ENCODE measurements around the gene ABCC4.
"Not testable (repeated sequence)": the region's sequence is repeated elsewhere in the genome, so short reads cannot be mapped to it uniquely, and the experiment has no call there.

Gene ABCC4

GRCh38 chr13:95200386-95200957, 100.8 kb downstream of the ABCC4 start:
- DNase-seq (ENCODE audit: low spot score), result not testable (repeated sequence)

GRCh38 chr13:95199896-95200295, 101.4 kb downstream of the ABCC4 start:
- DNase-seq (ENCODE audit: low spot score), result no peak

GRCh38 chr13:95198606-95199005, 102.6 kb downstream of the ABCC4 start:
- not testable (repeated sequence) for DNase-seq (ENCODE audit: low spot score)

- no peak for DNase-seq (ENCODE audit: low spot score)
These were observed 103.7 kb downstream of the ABCC4 start for GRCh38 chr13:95197548-95197947.

GRCh38 chr13:95195146-95195545, 106.1 kb downstream of the ABCC4 start:
- DNase-seq (ENCODE audit: low spot score), result no peak

GRCh38 chr13:95193509-95194230, 107.6 kb downstream of the ABCC4 start:
- DNase-seq (ENCODE audit: low spot score), result no peak

- DNase-seq (ENCODE audit: low spot score), result no peak
These were observed 108.3 kb downstream of the ABCC4 start for GRCh38 chr13:95192998-95193397.

- not testable (repeated sequence) for DNase-seq (ENCODE audit: low spot score)
These were observed 108.7 kb downstream of the ABCC4 start for GRCh38 chr13:95192564-95192945.

GRCh38 chr13:95191821-95192563, 109.3 kb downstream of the ABCC4 start:
- peak; percentile 70 for DNase-seq (ENCODE audit: low spot score)

GRCh38 chr13:95188128-95188527, 113.1 kb downstream of the ABCC4 start:
- no peak for DNase-seq (ENCODE audit: low spot score)

- no peak for DNase-seq (ENCODE audit: low spot score)
These were observed 115.4 kb downstream of the ABCC4 start for GRCh38 chr13:95185851-95186250.

GRCh38 chr13:95185311-95185710, 115.9 kb downstream of the ABCC4 start:
- no peak for DNase-seq (ENCODE audit: low spot score)

- no peak for DNase-seq (ENCODE audit: low spot score)
These were observed 116.9 kb downstream of the ABCC4 start for GRCh38 chr13:95184317-95184716.

- no peak for DNase-seq (ENCODE audit: low spot score)
These were observed 118.5 kb downstream of the ABCC4 start for GRCh38 chr13:95182570-95183265.

GRCh38 chr13:95181586-95181985, 119.7 kb downstream of the ABCC4 start:
- DNase-seq (ENCODE audit: low spot score), result no peak

- DNase-seq (ENCODE audit: low spot score), result no peak
These were observed 120.6 kb downstream of the ABCC4 start for GRCh38 chr13:95180513-95181245.

GRCh38 chr13:95176611-95177259, 124.5 kb downstream of the ABCC4 start:
- DNase-seq (ENCODE audit: low spot score), result no peak

- DNase-seq (ENCODE audit: low spot score), result no peak
These were observed 126.7 kb downstream of the ABCC4 start for GRCh38 chr13:95174517-95174916.

- no peak for DNase-seq (ENCODE audit: low spot score)
These were observed 133.1 kb downstream of the ABCC4 start for GRCh38 chr13:95168191-95168590.

- not testable (repeated sequence) for DNase-seq (ENCODE audit: low spot score)
These were observed 134.2 kb downstream of the ABCC4 start for GRCh38 chr13:95167003-95167402.

GRCh38 chr13:95164830-95165229, 136.4 kb downstream of the ABCC4 start:
- no peak for DNase-seq (ENCODE audit: low spot score)

Measured in SK-N-DZ (cell line).